Motor neuron (in vitro differentiated cells): ENCODE data around the gene SIL1. TPM values are rescaled to one million over a fixed set of nuclear protein-coding genes. Genes with fewer than 3 reads are reported as not detected.

Source experiments
- ATAC-seq, 8 experiments: fragments of 200-7000 bp; cut with Tn5 transposase; replicated peaks in 6 of 8; 2 replicates each; pipeline ENCODE4 v1.8.0; 2021; ENCODE audit warnings: mild to moderate bottlenecking in 8 of 8, moderate library complexity in 8 of 8
- H3K27ac ChIP-seq, 2 donors: fragments of 250-450 bp; sonication (Bioruptor Pico); 2 replicates each; pipeline ENCODE4 v1.9.0; 2021; ENCODE audit warnings: antibody characterized with exemption in 2 of 2, mild to moderate bottlenecking in 2 of 2, moderate library complexity in 1 of 2
- H3K4me1 ChIP-seq, 2 donors: fragments of 250-450 bp; sonication (Bioruptor Pico); replicated peaks in 1 of 2; 2 replicates each; pipeline ENCODE4 v1.6.1; 2021; ENCODE audit warnings: antibody characterized with exemption in 2 of 2, mild to moderate bottlenecking in 2 of 2, moderate library complexity in 1 of 2
- H3K4me3 ChIP-seq, 5 donors: fragments of 250-450 bp; sonication (Bioruptor Pico); 2 replicates each; pipeline ENCODE4 v1.9.0; 2021; ENCODE audit warnings: antibody characterized with exemption in 5 of 5, mild to moderate bottlenecking in 5 of 5, moderate library complexity in 4 of 5
- WGBS, 10 experiments: fragments of 450-650 bp; shearing (Covaris generic); methylation state at CpG; one replicate each; pipeline ENCODE4 v1.0.0; 2022; 5-methylcytosine and 5-hydroxymethylcytosine counted together
- in situ Hi-C, 9 experiments: fragments of 400-800 bp; cut with MboI; loops; one replicate each; pipeline ENCODE4 v1.15.0; 2021; ENCODE audit warnings: low sequenced_read_pairs in 9 of 9, low pct_unique_long_range_greater_than_20kb in 2 of 9; ENCODE audit not compliant: unreplicated experiment in 9 of 9
- total RNA-seq, 8 experiments: library from RNA; unstranded; fragments of 300-600 nt; gene quantifications; 2 replicates each; pipeline versions ENCODE4 v1.2.3 to v1.2.4, GENCODE V29; 2022

The SIL1 gene
- total RNA-seq, 8 experiments from 2014 or later = 16.4 to 196 (median 54.6) TPM

DNA sequence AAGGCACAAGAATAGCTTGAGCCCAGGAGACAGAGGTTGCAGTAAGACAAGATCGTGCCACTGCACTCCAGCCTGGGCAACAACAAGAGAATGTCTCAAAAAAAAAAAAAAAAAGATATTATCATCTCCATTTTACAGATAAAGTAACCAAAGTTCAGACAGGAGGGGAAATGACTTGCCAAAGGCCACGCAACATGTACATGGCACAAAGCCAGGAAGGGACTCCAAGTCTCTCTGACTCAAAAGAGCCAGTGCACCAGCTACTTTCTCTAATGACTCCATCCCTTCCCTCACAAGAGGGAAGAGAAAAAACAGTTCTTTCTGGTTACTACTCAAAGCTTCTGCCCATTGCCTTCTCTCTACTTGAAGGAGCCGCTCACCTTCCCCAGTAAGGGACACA is 34.1 kb downstream of the SIL1 start:
- Histone ChIP-seq H3K27ac (no peak overlapping the region), H3K4me1 (peaks cover under 1 to 15% of the 10 kb centered on the region in 2 donors), H3K4me3 (no peak overlapping the region)
- 81 to 100% (median 100%) methylated on average over 1 to 3 of the region's 3 CpGs for WGBS, 10 experiments
- in situ Hi-C loops = no loop called here
- ATAC-seq = no peak

DNA sequence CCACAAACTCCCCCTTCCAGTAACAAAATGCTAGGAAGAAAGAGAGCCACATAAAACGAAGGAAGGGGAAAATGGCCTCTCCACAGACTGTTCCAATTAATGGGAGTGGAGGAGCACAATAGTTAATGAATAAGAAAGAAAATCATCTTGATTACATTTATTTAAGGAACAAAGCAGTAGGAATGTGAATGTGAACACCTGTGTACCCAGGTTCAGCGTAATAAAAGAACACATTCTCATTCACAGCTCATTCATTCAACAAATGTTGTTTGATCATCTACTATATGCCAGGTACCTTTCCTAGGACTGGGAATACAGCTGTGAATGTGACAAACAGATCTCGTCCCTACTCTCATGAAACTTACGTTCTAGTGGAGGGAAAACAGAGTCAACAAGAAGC is 35.7 kb downstream of the SIL1 start:
- no peak overlapping the region for H3K4me3 ChIP-seq
- WGBS, 10 experiments = 57 to 96% (median 81%) methylated on average over 1 to 4 of the region's 4 CpGs
- no peak overlapping the region for H3K27ac ChIP-seq
- in situ Hi-C loops = no loop called here
- H3K4me1 ChIP-seq = peaks cover 5 to 19% of the 10 kb centered on the region in 2 donors
- no peak for ATAC-seq

GRCh38 chr5:139158791-139159190 is 39.4 kb downstream of the SIL1 start:
- peaks cover 5 to 19% of the 10 kb centered on the region in 2 donors for H3K4me1 ChIP-seq
- 80 to 100% (median 100%) methylated on average over 1 of the region's 1 CpG; no CpG with 5 or more reads in 1 of the 10 experiments for WGBS, 10 experiments
- ATAC-seq = peak in 1 of 8 experiments; percentile 75
- in situ Hi-C loops = no loop called here
- H3K4me3 ChIP-seq = no peak overlapping the region
- H3K27ac ChIP-seq = no peak overlapping the region

DNA sequence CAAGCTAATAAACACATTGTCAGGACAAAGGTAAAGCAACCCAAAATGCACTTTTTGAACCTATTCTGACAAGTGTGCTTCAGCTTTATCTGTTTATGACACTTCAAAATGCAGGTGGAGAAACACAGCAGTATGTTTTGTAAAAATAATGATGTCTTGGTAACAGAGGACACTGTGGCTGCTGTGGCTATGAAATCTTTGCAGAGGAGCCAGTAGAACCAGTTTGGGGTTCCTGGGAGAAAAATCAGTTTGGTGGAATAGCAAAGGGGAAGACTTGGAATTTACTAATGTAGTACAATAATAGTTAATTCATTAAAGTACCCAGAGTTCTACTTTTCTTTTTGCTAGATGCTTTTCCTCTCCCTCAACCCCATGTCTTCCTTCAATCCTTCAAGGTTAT is 40.6 kb downstream of the SIL1 start:
- peaks cover 5 to 19% of the 10 kb centered on the region in 2 donors for H3K4me1 ChIP-seq
- no peak for ATAC-seq
- H3K4me3 ChIP-seq = no peak overlapping the region
- in situ Hi-C loops = no loop called here
- no peak overlapping the region for H3K27ac ChIP-seq

- no peak for ATAC-seq
- Histone ChIP-seq H3K4me1 (peaks cover 5 to 16% of the 10 kb centered on the region in 2 donors), H3K4me3 (no peak overlapping the region), H3K27ac (no peak overlapping the region)
- 80 to 100% (median 84%) methylated on average over 1 of the region's 1 CpG; no CpG with 5 or more reads in 6 of the 10 experiments for WGBS, 10 experiments
- in situ Hi-C loops = no loop called here
These were observed 41.4 kb downstream of the SIL1 start for GRCh38 chr5:139156814-139157213.

- in situ Hi-C loops = no loop called here
- H3K4me1 ChIP-seq = peaks cover 5 to 16% of the 10 kb centered on the region in 2 donors
- H3K27ac ChIP-seq = no peak overlapping the region
- 60 to 100% (median 88%) methylated on average over 1 to 5 of the region's 5 CpGs; no CpG with 5 or more reads in 4 of the 10 experiments for WGBS, 10 experiments
- no peak for ATAC-seq
- no peak overlapping the region for H3K4me3 ChIP-seq
These were observed 42.8 kb downstream of the SIL1 start for GRCh38 chr5:139155333-139155732.

DNA sequence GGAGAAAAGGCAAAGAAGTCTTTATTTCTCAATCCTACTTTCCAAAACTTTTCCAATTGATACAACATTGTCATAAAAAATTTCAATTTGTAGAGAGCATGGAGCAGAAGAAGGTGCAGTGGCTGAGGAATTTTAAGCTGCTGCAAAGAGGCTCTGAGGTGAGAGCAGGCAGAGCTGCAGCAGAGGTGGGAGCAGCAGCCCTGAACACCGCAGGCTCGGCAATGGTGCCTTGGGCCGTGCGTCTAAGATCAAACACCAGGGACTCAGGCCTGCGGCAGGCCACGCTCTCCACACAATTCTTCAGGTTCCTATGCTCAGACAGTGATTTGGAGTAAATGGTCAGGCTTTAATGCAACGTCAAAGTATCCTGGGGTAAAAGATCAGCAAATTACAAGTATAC is 46.3 kb downstream of the SIL1 start:
- peaks cover 8% of the 10 kb centered on the region in 2 donors for H3K4me1 ChIP-seq
- in situ Hi-C loops = no loop called here
- 70 to 100% (median 81%) methylated on average over 1 to 7 of the region's 7 CpGs; no CpG with 5 or more reads in 1 of the 10 experiments for WGBS, 10 experiments
- ATAC-seq = no peak
- no peak overlapping the region for H3K4me3 ChIP-seq
- no peak overlapping the region for H3K27ac ChIP-seq

DNA sequence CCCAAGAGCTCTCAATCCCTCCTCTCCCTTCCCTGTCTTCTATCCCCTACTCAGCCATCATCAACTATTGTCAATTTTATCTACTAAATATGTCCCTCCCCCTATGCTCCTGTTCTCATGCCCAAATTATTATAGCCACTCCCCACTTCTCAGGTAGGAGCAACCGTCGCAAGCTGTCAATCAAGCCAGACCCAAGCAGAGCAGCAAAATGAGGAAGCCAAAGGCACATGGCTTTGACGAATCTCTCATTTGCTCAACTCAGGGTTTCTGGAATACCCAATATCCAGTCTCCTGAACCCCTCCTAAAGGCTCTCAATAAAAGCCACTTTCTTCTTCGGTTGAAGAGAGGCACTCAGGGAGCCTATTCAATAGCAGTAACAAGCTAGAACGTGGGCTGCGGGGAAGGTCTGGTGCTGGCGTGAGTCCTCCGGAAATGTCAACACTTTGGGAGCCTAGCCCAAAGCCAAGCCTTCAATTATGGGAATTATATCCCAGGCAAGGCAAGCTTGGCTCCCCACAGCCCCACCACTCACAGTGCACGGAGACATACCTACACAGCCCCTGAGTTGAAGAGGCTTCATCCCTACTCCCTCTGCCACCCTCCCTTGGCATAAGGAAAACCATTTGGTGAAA is 47.7 kb downstream of the SIL1 start:
- Histone ChIP-seq H3K4me3 (no peak overlapping the region), H3K4me1 (peaks cover 9 to 10% of the 10 kb centered on the region in 2 donors), H3K27ac (no peak overlapping the region)
- ATAC-seq = no peak
- in situ Hi-C loops = no loop called here
- 89 to 100% (median 97%) methylated on average over 1 to 6 of the region's 9 CpGs; no CpG with 5 or more reads in 4 of the 10 experiments for WGBS, 10 experiments

GRCh38 chr5:139149477-139150199 is 48.5 kb downstream of the SIL1 start:
- Histone ChIP-seq H3K4me3 (no peak overlapping the region), H3K4me1 (peaks cover 9 to 10% of the 10 kb centered on the region in 2 donors), H3K27ac (no peak overlapping the region)
- 50 to 100% (median 83%) methylated on average over 1 to 2 of the region's 3 CpGs; no CpG with 5 or more reads in 5 of the 10 experiments for WGBS, 10 experiments
- in situ Hi-C loops = no loop called here
- ATAC-seq = peak in 2 of 8 experiments; percentile 29 to 51

DNA sequence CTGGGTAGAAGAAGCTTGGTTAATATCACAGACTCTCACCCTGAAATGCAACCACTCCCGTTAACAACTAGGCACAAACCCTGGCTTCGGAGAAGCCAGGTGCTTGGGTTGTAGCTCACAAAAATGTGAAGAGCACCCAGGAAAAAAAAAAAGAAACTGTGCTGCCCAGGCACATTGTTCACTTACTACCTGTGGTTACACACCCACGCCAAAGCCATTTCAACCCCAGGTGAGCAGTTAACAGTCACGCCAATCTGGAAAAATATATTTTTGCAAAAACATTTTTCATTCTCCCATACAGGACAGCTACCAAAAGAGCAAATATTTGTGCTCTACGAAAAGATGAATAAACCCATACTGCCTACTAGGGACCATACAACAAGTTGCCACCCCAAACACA is 49.2 kb downstream of the SIL1 start:
- Histone ChIP-seq H3K27ac (no peak overlapping the region), H3K4me3 (no peak overlapping the region), H3K4me1 (peaks cover 9 to 10% of the 10 kb centered on the region in 2 donors)
- ATAC-seq = no peak
- in situ Hi-C loops = no loop called here
- WGBS, 10 experiments = 0 to 100% (median 94%) methylated on average over 1 to 5 of the region's 5 CpGs; no CpG with 5 or more reads in 1 of the 10 experiments

- WGBS, 10 experiments = 86 to 100% (median 100%) methylated on average over 1 to 2 of the region's 2 CpGs; no CpG with 5 or more reads in 7 of the 10 experiments
- no peak for ATAC-seq
- Histone ChIP-seq H3K4me1 (peaks cover 9 to 10% of the 10 kb centered on the region in 2 donors), H3K27ac (no peak overlapping the region), H3K4me3 (no peak overlapping the region)
- in situ Hi-C loops = no loop called here
These were observed 49.9 kb downstream of the SIL1 start for GRCh38 chr5:139148306-139148705.

DNA sequence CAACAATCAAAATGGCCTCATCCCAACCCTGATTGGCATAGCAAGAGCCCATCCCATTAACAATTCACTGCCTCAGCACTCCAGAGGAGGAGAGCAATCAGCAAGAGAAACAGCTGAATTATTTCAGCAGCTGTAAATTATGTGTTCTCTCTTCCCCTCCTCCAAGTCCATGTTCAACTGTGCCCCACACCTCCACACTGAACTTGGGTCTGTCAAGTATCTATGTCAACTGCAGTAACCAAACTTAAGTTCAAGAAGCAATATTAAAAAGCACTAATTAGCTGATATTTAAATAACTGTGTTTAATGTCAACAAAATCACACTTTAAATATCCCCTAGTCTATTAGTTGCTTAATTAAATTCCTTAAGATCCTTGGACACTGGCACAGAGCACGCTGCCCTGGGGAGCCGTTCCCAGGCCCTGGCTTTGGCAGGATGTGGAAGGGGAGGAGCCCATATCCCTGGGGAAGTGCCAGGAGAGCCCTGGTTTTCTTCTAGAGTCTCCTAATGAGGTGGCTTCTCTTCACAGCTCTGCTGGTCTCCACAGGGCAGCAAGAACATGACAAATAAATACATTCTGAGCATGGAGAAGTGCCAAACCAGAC is 50.6 kb downstream of the SIL1 start:
- Histone ChIP-seq H3K4me1 (peaks cover 9 to 10% of the 10 kb centered on the region in 2 donors), H3K4me3 (no peak overlapping the region), H3K27ac (no peak overlapping the region)
- peak in 4 of 8 experiments; percentile 34 to 56 (median 52) for ATAC-seq
- in situ Hi-C loops = no loop called here
- 0 to 83% (median 45%) methylated on average over 1 to 2 of the region's 2 CpGs; no CpG with 5 or more reads in 4 of the 10 experiments for WGBS, 10 experiments

DNA sequence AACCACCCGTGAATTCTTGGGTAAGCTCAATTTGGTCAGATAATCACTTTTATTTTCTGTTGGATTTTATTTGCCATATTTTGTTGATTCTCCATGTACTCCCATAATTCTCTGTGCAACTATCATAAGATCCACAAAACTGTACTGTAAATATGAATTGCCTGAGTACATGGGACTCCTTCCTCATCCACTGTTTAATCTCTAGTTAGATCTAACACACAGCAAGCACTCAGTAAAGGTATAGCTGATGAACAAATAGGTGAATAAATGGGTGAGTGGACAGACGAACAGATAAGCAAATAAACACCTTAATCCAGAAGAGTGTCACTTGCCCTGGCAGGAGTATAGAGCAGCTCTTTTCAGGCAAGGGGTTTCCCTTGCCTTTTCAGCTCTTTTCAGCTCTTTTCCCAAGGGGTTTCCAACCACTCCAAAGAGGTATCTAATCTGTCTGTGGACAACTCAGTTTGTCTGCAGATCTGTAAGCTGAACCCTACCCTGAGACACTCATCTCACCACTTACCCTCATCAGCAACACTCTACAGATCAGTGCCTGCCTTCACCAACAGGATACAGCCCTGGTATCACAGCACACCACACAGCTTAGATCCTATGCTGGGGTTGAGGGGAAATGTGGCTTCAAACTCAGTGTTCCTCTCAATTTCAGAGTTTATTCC is 51.2 kb downstream of the SIL1 start:
- in situ Hi-C loops = no loop called here
- Histone ChIP-seq H3K4me1 (peaks cover 9 to 10% of the 10 kb centered on the region in 2 donors), H3K4me3 (no peak overlapping the region), H3K27ac (no peak overlapping the region)
- ATAC-seq = peak in 1 of 8 experiments; percentile 4
- 0 to 100% (median 85%) methylated on average over 1 to 2 of the region's 2 CpGs for WGBS, 10 experiments
